GM12874 (cell line): ENCODE data around the gene DENND1A.

Source experiments
- TF ChIP-seq, protein P1 (sequence below): IDR thresholded peaks from 2 replicates; pipeline ENCODE4 v1.5.1; 2011; ENCODE audit warnings: low read depth, mild to moderate bottlenecking, control low read depth, low read length, moderate library complexity; ENCODE audit not compliant: insufficient read depth

Gene DENND1A

GRCh38 chr9:123807251-123807650 is 122.7 kb downstream of the DENND1A start:
- TF ChIP-seq, protein P1, sequence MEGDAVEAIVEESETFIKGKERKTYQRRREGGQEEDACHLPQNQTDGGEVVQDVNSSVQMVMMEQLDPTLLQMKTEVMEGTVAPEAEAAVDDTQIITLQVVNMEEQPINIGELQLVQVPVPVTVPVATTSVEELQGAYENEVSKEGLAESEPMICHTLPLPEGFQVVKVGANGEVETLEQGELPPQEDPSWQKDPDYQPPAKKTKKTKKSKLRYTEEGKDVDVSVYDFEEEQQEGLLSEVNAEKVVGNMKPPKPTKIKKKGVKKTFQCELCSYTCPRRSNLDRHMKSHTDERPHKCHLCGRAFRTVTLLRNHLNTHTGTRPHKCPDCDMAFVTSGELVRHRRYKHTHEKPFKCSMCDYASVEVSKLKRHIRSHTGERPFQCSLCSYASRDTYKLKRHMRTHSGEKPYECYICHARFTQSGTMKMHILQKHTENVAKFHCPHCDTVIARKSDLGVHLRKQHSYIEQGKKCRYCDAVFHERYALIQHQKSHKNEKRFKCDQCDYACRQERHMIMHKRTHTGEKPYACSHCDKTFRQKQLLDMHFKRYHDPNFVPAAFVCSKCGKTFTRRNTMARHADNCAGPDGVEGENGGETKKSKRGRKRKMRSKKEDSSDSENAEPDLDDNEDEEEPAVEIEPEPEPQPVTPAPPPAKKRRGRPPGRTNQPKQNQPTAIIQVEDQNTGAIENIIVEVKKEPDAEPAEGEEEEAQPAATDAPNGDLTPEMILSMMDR, result no peak

- TF ChIP-seq, protein P1, result no peak
Observed at GRCh38 chr9:123806829-123807228, 123.1 kb downstream of the DENND1A start.

DNA sequence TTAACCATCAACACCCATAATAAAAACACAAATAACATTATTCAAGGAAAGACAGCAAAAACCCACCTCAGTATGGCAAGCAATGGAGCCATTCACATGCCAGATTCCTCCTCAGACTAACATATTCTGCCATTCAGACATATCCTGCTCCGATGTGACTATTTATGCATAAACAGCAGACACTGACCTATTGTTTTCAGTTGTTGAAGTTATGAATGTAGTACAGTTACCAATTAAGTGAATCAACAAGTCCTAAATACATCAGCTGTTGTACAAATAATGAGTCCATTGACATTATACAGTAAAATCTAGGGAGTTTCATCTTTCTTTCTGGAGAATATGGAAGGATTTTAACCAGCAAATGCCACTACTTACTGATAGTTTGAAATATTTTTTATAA is 131.7 kb downstream of the DENND1A start:
- TF ChIP-seq, protein P1, result no peak

DNA sequence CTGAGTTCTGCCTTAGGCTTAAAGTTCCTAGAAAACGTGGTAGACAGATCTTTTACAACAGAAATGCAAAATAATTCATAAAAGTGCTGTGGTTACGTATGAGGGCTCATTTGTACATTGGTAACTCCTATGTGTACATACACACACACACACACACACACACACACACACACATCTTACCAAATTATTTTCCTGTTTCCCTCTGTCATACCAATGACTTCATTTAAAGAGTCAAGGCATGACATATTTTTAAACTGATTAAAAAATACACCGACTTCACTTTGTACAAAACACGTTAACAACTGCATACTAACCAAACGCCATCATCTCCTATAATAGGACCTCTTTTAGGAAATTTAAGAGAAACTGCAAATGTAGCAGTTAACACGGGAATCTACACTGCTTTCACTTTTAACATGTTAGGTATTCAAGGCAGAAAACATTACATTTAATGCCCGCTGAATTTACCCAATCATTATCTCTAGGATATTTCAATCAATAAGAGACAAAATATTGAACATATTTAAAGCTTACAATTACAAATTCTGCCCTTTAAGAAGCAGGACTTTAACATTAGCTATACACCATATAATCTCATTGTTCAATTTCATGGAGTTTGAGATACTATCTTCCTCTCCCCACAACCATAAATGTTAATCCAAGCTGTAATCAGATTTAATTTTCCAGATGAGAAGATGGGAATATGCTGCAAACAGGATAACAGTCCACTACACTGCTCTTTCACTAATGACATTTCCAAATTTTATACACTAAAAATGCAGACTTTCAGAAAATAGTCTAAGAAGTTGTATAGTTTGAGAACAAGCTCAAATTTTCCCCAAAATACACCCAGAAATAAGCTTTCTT is 133.1 kb downstream of the DENND1A start:
- TF ChIP-seq, protein P1, result no peak

GRCh38 chr9:123796094-123796493 is 133.8 kb downstream of the DENND1A start:
- TF ChIP-seq, protein P1, result no peak

DNA sequence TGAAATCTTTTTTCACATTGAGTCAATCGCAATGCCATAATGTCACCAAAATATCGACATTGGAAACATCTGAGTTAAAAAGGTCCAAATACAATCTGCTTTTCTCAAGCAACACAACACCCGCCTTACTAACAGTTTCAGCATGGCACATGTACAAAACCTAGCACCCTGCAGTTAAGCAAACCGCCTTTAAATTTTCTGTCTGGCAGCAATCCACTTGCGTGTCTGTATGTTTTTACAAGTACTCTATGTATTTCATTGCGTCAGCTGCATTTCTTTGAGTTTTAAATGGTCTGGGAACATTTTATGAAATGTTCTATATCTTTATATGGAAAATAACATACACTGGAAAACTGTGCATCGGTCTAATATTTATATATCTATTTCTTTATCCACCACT is 134.6 kb downstream of the DENND1A start:
- TF ChIP-seq, protein P1, result no peak

- TF ChIP-seq, protein P1, result no peak
Observed at GRCh38 chr9:123792501-123792900, 137.4 kb downstream of the DENND1A start.
